ENCODE measurements around the gene JTB. TPM values are rescaled to one million over a fixed set of nuclear protein-coding genes. Genes with fewer than 3 reads are reported as not detected.

JTB gene
- total RNA-seq, 1 donor from 2014 or later, result 72.1 TPM

GRCh38 chr1:153967107-153967999, 10.1 kb downstream of the JTB start, which contains the start of gene CREB3L4:
Gene CREB3L4 (plus strand): TSS chr1:153967902. CDS start chr1:153968526, 624 bp downstream.
- Mint-ChIP-seq H3K4me1 (peaks cover 40% of the 10 kb centered on the region), H3K36me3 (no peaks in the 10 kb centered on the region), H3K4me3 (peak within 1 kb of the TSS; percentile 95), H3K27ac (peak within 1 kb of the TSS; percentile 98), H3K9me3 (no peaks in the 10 kb centered on the region), H3K27me3 (ENCODE audit: low read depth) (no peaks in the 10 kb centered on the region)
- no peak for TF ChIP-seq CTCF (IDR thresholded peaks at IDR 0.05; ENCODE audit: unreplicated experiment)
- DNase-seq (ENCODE audit: low spot score in 2 of 2, unreplicated experiment in 2 of 2), result peak; percentile 74 to 87

GRCh38 chr1:153963850-153964331, 13.6 kb downstream of the JTB start:
- Mint-ChIP-seq H3K4me3 (peak overlapping the region; percentile 89), H3K27me3 (ENCODE audit: low read depth) (no peaks in the 10 kb centered on the region), H3K27ac (peak overlapping the region; percentile 98), H3K36me3 (peaks cover 6% of the 10 kb centered on the region), H3K4me1 (peaks cover 53% of the 10 kb centered on the region), H3K9me3 (no peaks in the 10 kb centered on the region)
- no peak for TF ChIP-seq CTCF (IDR thresholded peaks at IDR 0.05; ENCODE audit: unreplicated experiment)
- peak; percentile 75 to 85 for DNase-seq (ENCODE audit: low spot score in 2 of 2, unreplicated experiment in 2 of 2)

- H3K9me3 Mint-ChIP-seq, result no peaks in the 10 kb centered on the region
- peaks cover 52% of the 10 kb centered on the region for H3K4me1 Mint-ChIP-seq
- H3K27ac Mint-ChIP-seq, result peak within 1 kb of the TSS; percentile 98
- DNase-seq (ENCODE audit: low spot score in 2 of 2, unreplicated experiment in 2 of 2), result peak; percentile 96 to 98
- no peaks in the 10 kb centered on the region for H3K27me3 Mint-ChIP-seq (ENCODE audit: low read depth)
- peaks cover 6% of the 10 kb centered on the region for H3K36me3 Mint-ChIP-seq
- no peak for TF ChIP-seq CTCF (IDR thresholded peaks at IDR 0.05; ENCODE audit: unreplicated experiment)
- peak within 1 kb of the TSS; percentile 89 for H3K4me3 Mint-ChIP-seq
These were observed 14.2 kb downstream of the JTB start, which contains the start of gene SLC39A1 for GRCh38 chr1:153963030-153963849. Gene SLC39A1 (minus strand): TSS chr1:153963537. CDS start chr1:153962715, 822 bp downstream.

- Mint-ChIP-seq H3K4me1 (peaks cover 50% of the 10 kb centered on the region), H3K27me3 (ENCODE audit: low read depth) (no peaks in the 10 kb centered on the region), H3K27ac (peak overlapping the region; percentile 98), H3K9me3 (no peaks in the 10 kb centered on the region), H3K4me3 (peak overlapping the region; percentile 89), H3K36me3 (peaks cover 6% of the 10 kb centered on the region)
- no peak for DNase-seq (ENCODE audit: low spot score in 2 of 2, unreplicated experiment in 2 of 2)
- TF ChIP-seq CTCF (IDR thresholded peaks at IDR 0.05; ENCODE audit: unreplicated experiment), result no peak
These were observed 15.1 kb downstream of the JTB start for GRCh38 chr1:153962088-153963029.

All from mesothelial cell of epicardium (in vitro differentiated cells).